ENCODE results near the gene TM9SF3.

DNA sequence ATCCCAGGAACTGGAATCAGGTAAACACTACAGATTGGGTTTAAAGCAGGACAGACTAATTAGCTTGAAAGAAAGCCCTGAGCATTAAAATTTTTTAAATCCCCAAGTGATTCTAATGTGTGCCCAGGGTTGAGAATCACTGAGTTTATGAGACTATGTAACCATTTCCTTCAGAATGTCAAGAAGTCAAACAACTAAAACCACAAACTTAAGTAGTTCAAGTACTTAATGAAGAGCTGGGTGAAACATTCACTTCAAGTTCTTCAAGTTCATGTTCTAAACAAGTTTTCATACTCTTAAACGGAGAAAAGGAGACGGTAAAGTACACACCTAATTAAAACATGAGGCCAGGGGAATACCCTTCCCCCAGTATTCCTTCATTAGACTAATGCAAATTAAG is 44.9 kb downstream of the TM9SF3 start:
- no peak for TF ChIP-seq EZH2 (IDR thresholded peaks at IDR 0.05)
- no peak for TF ChIP-seq POLR2AphosphoS5 (IDR thresholded peaks at IDR 0.05; ENCODE audit: borderline replicate concordance, low read depth, low read length)
- no peak for TF ChIP-seq FOXP2 (optimal IDR thresholded peaks at IDR 0.05; ENCODE audit: control extremely low read depth, extremely low read length, insufficient read depth)

Measured in SK-N-MC (cell line).